ENCODE measurements around the gene SPINT1.

The SPINT1 gene

DNA sequence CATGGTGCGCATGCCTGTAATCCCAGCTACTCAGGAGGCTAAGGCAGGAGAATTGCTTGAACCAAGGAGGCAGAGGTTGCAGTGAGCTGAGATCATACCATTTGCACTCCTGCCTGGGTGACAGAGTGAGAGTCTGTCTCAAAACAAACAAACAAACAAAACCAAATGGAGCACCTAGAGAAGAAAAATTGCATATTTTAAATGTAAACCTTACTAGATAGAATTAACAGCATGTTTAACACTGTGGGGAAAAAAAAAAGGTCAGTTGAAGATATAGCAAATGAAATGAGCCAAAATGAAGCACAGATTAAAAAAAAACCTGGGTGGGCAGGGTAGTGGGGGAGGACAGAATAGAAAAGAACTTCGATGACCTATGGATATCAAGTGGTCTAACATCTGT is 22.7 kb upstream of the SPINT1 start:
- H3K4me3 ChIP-seq (ENCODE audit: insufficient read length, low read depth), result no peak overlapping the region
- TF ChIP-seq SUZ12 (IDR thresholded peaks at IDR 0.05; ENCODE audit: extremely low read depth, insufficient read depth, insufficient read length) (no peak), ZNF274 (IDR thresholded peaks at IDR 0.05; ENCODE audit: low read depth, low read length) (no peak), YY1 (IDR thresholded peaks at IDR 0.05; ENCODE audit: insufficient read depth, insufficient read length) (no peak)
- no peak for DNase-seq (ENCODE audit: low read depth, low spot score)
- H3K9me3 ChIP-seq (ENCODE audit: insufficient read depth, low read length), result no peaks in the 10 kb centered on the region
- no peak overlapping the region for H3K9ac ChIP-seq (ENCODE audit: insufficient read length, low read depth)
- H3K4me1 ChIP-seq (ENCODE audit: insufficient read depth, insufficient read length), result no peaks in the 10 kb centered on the region
- no peaks in the 10 kb centered on the region for H3K27me3 ChIP-seq (ENCODE audit: insufficient read depth, insufficient read length)
- no peaks in the 10 kb centered on the region for H3K36me3 ChIP-seq (ENCODE audit: insufficient read depth, insufficient read length, low read length)

DNA sequence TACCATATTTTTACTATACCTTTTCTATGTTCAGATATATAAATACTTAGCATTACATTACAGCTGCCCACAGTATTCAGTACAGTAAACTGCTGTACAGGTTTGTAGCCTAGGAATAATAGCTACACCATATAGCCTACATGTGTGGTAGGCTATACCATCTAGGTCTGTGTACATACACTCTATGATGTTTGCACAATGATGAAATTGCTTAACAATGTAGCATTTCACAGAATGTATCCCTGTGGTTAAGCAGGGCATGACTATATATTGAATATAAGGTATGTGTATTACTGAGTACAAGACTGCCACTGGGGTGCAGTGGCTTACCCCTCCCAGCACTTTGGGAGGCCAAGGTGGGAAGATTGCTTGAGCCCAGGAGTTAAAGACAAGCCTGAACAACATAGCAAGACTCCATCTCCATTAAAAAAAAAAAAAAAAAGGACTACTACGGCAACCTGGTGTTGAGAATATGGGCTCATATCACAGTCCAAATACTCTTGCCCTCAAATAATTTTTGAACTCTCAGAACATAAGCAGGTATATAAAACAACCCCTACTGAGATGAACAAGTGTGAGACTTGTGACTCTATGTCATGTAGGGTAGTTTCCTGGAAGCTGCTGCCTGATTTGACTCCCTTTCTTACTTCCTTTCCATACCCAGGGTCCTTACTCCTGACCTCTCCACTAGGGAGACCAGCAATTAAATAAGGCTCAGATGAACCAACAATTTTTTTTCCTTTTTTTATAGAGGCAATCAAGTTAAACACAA is 20.1 kb upstream of the SPINT1 start:
- no peaks in the 10 kb centered on the region for H3K4me1 ChIP-seq (ENCODE audit: insufficient read depth, insufficient read length)
- H3K9ac ChIP-seq (ENCODE audit: insufficient read length, low read depth), result no peak overlapping the region
- DNase-seq (ENCODE audit: low read depth, low spot score), result no peak
- no peaks in the 10 kb centered on the region for H3K36me3 ChIP-seq (ENCODE audit: insufficient read depth, insufficient read length, low read length)
- H3K4me3 ChIP-seq (ENCODE audit: insufficient read length, low read depth), result no peak overlapping the region
- H3K9me3 ChIP-seq (ENCODE audit: insufficient read depth, low read length), result no peaks in the 10 kb centered on the region
- no peak for TF ChIP-seq ZNF274 (IDR thresholded peaks at IDR 0.05; ENCODE audit: low read depth, low read length)
- no peak for TF ChIP-seq YY1 (IDR thresholded peaks at IDR 0.05; ENCODE audit: insufficient read depth, insufficient read length)
- no peak for TF ChIP-seq SUZ12 (IDR thresholded peaks at IDR 0.05; ENCODE audit: extremely low read depth, insufficient read depth, insufficient read length)
- H3K27me3 ChIP-seq (ENCODE audit: insufficient read depth, insufficient read length), result no peaks in the 10 kb centered on the region

DNA sequence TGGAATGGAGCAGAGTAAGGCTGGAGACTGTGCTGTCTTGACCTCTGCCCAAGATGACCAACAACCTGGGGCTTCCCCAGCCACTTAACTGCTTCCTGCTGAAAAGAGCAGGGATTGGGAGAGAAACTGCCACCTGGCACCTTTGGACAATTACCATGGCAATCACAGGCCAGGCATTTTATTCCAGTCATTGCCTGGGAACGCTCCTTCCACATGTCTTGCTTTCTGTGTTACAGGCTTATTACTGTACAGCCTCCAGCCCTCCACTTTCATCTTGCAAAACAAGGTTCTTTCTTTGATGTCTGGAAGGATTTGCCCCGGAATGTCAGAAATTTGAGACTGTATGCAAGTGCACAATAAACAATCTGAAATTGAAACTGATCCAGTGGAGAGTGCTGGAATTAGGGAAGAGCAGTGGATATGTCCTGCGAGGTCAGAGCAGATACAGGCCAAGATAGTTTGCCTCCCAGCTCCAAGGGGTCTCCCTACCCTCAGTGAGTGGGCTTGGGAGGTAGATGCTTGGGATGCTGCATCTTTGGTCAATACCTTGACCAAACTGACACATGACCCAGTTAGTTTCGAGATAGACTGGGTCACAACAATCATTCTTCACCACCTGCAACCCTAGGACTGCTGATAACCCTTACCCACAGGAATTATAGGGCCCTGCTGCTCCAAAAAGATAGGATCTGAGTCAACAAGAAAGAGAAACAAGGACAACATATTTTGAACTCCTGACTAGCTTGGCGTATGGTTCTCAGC is 18.0 kb upstream of the SPINT1 start:
- H3K4me3 ChIP-seq (ENCODE audit: insufficient read length, low read depth), result no peak overlapping the region
- H3K9me3 ChIP-seq (ENCODE audit: insufficient read depth, low read length), result no peaks in the 10 kb centered on the region
- TF ChIP-seq SUZ12 (IDR thresholded peaks at IDR 0.05; ENCODE audit: extremely low read depth, insufficient read depth, insufficient read length) (no peak), YY1 (IDR thresholded peaks at IDR 0.05; ENCODE audit: insufficient read depth, insufficient read length) (no peak), ZNF274 (IDR thresholded peaks at IDR 0.05; ENCODE audit: low read depth, low read length) (no peak)
- H3K27me3 ChIP-seq (ENCODE audit: insufficient read depth, insufficient read length), result no peaks in the 10 kb centered on the region
- no peaks in the 10 kb centered on the region for H3K4me1 ChIP-seq (ENCODE audit: insufficient read depth, insufficient read length)
- DNase-seq (ENCODE audit: low read depth, low spot score), result no peak
- no peak overlapping the region for H3K9ac ChIP-seq (ENCODE audit: insufficient read length, low read depth)
- no peaks in the 10 kb centered on the region for H3K36me3 ChIP-seq (ENCODE audit: insufficient read depth, insufficient read length, low read length)

DNA sequence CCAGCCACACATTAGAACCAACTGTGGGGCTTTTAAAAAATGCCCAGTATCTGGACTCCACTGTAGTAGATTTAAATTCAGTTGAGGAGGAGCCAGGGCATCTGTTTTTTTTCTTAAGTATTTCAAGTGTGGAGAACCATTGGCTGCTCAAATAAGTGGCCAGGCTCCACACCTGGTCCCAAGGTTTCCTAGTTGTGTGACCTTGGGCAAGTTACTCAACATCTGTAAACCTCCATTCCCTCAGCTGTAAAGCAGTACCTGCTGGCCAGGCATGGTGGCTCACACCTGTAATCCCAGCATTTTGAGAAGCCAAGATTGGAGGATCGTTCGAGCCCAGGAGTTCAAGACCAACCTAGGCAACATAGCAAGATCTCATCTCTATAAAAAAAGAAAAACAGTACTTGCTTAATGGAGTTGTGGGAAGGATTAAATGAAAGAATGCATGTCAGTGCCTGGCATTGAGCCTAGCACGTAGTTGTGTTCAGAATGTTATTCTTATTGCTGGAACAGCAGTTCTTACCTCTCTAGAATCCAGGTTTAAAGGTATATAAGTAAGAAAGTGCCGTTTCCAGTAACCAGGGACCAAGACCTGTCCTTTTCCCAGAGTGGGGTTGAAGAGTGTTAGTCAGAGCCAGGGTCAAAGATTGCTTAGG is 17.3 kb upstream of the SPINT1 start:
- TF ChIP-seq SUZ12 (IDR thresholded peaks at IDR 0.05; ENCODE audit: extremely low read depth, insufficient read depth, insufficient read length), result no peak
- TF ChIP-seq YY1 (IDR thresholded peaks at IDR 0.05; ENCODE audit: insufficient read depth, insufficient read length), result no peak
- TF ChIP-seq ZNF274 (IDR thresholded peaks at IDR 0.05; ENCODE audit: low read depth, low read length), result no peak

DNA sequence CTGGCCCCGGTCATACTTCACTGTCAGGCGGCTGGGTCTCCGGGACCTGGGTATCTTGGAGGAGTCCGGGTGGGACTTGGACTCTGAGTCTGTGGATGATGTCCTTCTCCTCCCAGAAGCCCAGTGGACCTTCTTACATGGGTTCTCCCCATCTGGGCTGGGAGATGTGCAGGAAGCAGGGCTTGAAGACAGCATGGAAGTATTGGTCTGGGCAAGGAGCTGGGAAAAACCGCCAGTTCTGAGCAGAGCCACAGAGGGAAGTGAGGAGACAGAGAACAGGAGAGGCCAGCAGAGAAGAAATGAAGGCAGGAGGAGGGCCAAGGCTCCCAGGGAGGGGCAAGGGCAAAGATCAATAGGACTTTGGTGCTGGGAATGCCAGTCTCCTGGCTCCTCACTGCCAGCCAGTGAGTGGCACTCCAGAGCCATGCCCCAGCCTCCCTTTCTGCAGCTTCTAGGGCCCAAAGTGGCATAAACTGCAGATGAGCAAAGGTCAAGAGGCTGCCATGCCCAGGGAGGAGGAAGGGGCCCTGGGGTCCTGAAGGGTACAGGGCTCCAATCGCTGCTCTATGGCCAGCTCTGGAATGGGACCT is 15.3 kb upstream of the SPINT1 start, which contains the start of gene PPP1R14D:
Gene PPP1R14D, minus strand, starts transcription at position 262 of the 590 bp plus-strand sequence. Its CDS starts 67 bp downstream, at position 195.
- H3K4me1 ChIP-seq (ENCODE audit: insufficient read depth, insufficient read length), result no peaks in the 10 kb centered on the region
- TF ChIP-seq SUZ12 (IDR thresholded peaks at IDR 0.05; ENCODE audit: extremely low read depth, insufficient read depth, insufficient read length) (no peak), ZNF274 (IDR thresholded peaks at IDR 0.05; ENCODE audit: low read depth, low read length) (no peak), YY1 (IDR thresholded peaks at IDR 0.05; ENCODE audit: insufficient read depth, insufficient read length) (no peak)
- no peaks in the 10 kb centered on the region for H3K9me3 ChIP-seq (ENCODE audit: insufficient read depth, low read length)
- no peaks in the 10 kb centered on the region for H3K27me3 ChIP-seq (ENCODE audit: insufficient read depth, insufficient read length)
- H3K36me3 ChIP-seq (ENCODE audit: insufficient read depth, insufficient read length, low read length), result no peaks in the 10 kb centered on the region
- H3K9ac ChIP-seq (ENCODE audit: insufficient read length, low read depth), result no peak within 1 kb of the TSS
- DNase-seq (ENCODE audit: low read depth, low spot score), result no peak
- no peak within 1 kb of the TSS for H3K4me3 ChIP-seq (ENCODE audit: insufficient read length, low read depth)

More for the DNA sequence above, 17.3 kb upstream of the SPINT1 start:
- Histone ChIP-seq H3K27me3 (ENCODE audit: insufficient read depth, insufficient read length) (no peaks in the 10 kb centered on the region), H3K9me3 (ENCODE audit: insufficient read depth, low read length) (no peaks in the 10 kb centered on the region), H3K4me1 (ENCODE audit: insufficient read depth, insufficient read length) (no peaks in the 10 kb centered on the region), H3K9ac (ENCODE audit: insufficient read length, low read depth) (no peak overlapping the region), H3K4me3 (ENCODE audit: insufficient read length, low read depth) (no peak overlapping the region), H3K36me3 (ENCODE audit: insufficient read depth, insufficient read length, low read length) (no peaks in the 10 kb centered on the region)
- DNase-seq (ENCODE audit: low read depth, low spot score), result no peak

DNA sequence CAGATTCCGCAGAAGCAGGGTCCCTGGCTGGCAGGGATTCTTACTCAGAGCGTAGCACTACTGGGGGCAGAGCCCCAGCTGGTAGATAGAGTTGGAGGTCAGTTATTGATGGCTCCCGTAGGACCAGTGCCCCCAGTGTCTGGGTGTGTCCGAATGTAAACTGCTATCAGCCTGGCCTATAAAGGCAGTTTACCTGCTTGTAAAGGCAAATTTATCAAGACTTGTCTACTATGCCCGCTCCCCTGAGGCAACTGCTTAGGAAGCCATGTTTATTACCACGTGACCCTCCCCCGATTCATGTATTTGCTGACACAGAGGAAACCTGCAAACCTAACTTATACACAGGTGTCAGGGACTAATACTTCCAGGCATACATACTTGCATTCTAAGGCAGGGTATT is 14.7 kb upstream of the SPINT1 start:
- no peaks in the 10 kb centered on the region for H3K36me3 ChIP-seq (ENCODE audit: insufficient read depth, insufficient read length, low read length)
- TF ChIP-seq ZNF274 (IDR thresholded peaks at IDR 0.05; ENCODE audit: low read depth, low read length), result no peak
- TF ChIP-seq YY1 (IDR thresholded peaks at IDR 0.05; ENCODE audit: insufficient read depth, insufficient read length), result no peak
- no peak overlapping the region for H3K9ac ChIP-seq (ENCODE audit: insufficient read length, low read depth)
- H3K4me3 ChIP-seq (ENCODE audit: insufficient read length, low read depth), result no peak overlapping the region
- DNase-seq (ENCODE audit: low read depth, low spot score), result no peak
- H3K4me1 ChIP-seq (ENCODE audit: insufficient read depth, insufficient read length), result no peaks in the 10 kb centered on the region
- no peaks in the 10 kb centered on the region for H3K27me3 ChIP-seq (ENCODE audit: insufficient read depth, insufficient read length)
- no peaks in the 10 kb centered on the region for H3K9me3 ChIP-seq (ENCODE audit: insufficient read depth, low read length)
